Measurements from ENCODE around the gene LEUTX. TPM values are rescaled to one million over a fixed set of nuclear protein-coding genes. Genes with fewer than 3 reads are reported as not detected.

LEUTX gene
- total and polyA plus RNA-seq, 5 donors, result not detected

- Histone ChIP-seq H3K9me3 (ENCODE audit: control insufficient read depth, low read length) (no peaks in the 10 kb centered on the region), H3K4me1 (ENCODE audit: control insufficient read depth, insufficient read depth, low read length) (peaks cover 2% of the 10 kb centered on the region), H3K4me3 (ENCODE audit: low read length) (peak overlapping the region; percentile 76), H3K27me3 (ENCODE audit: control insufficient read depth, insufficient read depth) (no peaks in the 10 kb centered on the region), H3K27ac (ENCODE audit: low read length) (peak overlapping the region; percentile 94)
- WGBS, result 6% methylated on average over 47 of the region's 47 CpGs
- ATAC-seq (peak; percentile 95 to 96), DNase-seq (peak; percentile 86 to 94 (median 91))
- intact Hi-C loops (cut with DNase I), result no loop called here
These were observed 45.8 kb downstream of the LEUTX start for GRCh38 chr19:39824143-39825092.

GRCh38 chr19:39825093-39825463 lies 46.4 kb downstream of the LEUTX start:
- Histone ChIP-seq H3K4me3 (ENCODE audit: low read length) (no peak overlapping the region), H3K27ac (ENCODE audit: low read length) (peak overlapping the region; percentile 7), H3K9me3 (ENCODE audit: control insufficient read depth, low read length) (no peaks in the 10 kb centered on the region), H3K27me3 (ENCODE audit: control insufficient read depth, insufficient read depth) (no peaks in the 10 kb centered on the region), H3K4me1 (ENCODE audit: control insufficient read depth, insufficient read depth, low read length) (peaks cover 2% of the 10 kb centered on the region)
- ATAC-seq (peak in 1 of 2 donors; percentile 1), DNase-seq (peak in 1 of 3 donors; percentile 57)
- intact Hi-C loops (cut with DNase I), result no loop called here
- 79% methylated on average over 11 of the region's 11 CpGs for WGBS

GRCh38 chr19:39825531-39826076 lies 47.0 kb downstream of the LEUTX start:
- Histone ChIP-seq H3K4me3 (ENCODE audit: low read length) (no peak overlapping the region), H3K27ac (ENCODE audit: low read length) (no peak overlapping the region), H3K27me3 (ENCODE audit: control insufficient read depth, insufficient read depth) (no peaks in the 10 kb centered on the region), H3K4me1 (ENCODE audit: control insufficient read depth, insufficient read depth, low read length) (peaks cover 2% of the 10 kb centered on the region), H3K9me3 (ENCODE audit: control insufficient read depth, low read length) (no peaks in the 10 kb centered on the region)
- intact Hi-C loops (cut with DNase I), result no loop called here
- WGBS, result 84% methylated on average over 17 of the region's 17 CpGs
- DNase-seq (peak in 1 of 3 donors; percentile 71), ATAC-seq (peak in 1 of 2 donors; percentile 3)

GRCh38 chr19:39826311-39826945 lies 47.8 kb downstream of the LEUTX start:
- peaks cover 2% of the 10 kb centered on the region for H3K4me1 ChIP-seq (ENCODE audit: control insufficient read depth, insufficient read depth, low read length)
- H3K4me3 ChIP-seq (ENCODE audit: low read length), result no peak overlapping the region
- no peak for ATAC-seq
- no peaks in the 10 kb centered on the region for H3K9me3 ChIP-seq (ENCODE audit: control insufficient read depth, low read length)
- DNase-seq, result no peak
- no peaks in the 10 kb centered on the region for H3K27me3 ChIP-seq (ENCODE audit: control insufficient read depth, insufficient read depth)
- no peak overlapping the region for H3K27ac ChIP-seq (ENCODE audit: low read length)
- intact Hi-C loops (cut with DNase I), result no loop called here
- 89% methylated on average over 35 of the region's 35 CpGs for WGBS

- no peaks in the 10 kb centered on the region for H3K27me3 ChIP-seq (ENCODE audit: control insufficient read depth, insufficient read depth)
- peaks cover 2% of the 10 kb centered on the region for H3K4me1 ChIP-seq (ENCODE audit: control insufficient read depth, insufficient read depth, low read length)
- intact Hi-C loops (cut with DNase I), result no loop called here
- H3K27ac ChIP-seq (ENCODE audit: low read length), result no peak overlapping the region
- DNase-seq, result no peak
- H3K9me3 ChIP-seq (ENCODE audit: control insufficient read depth, low read length), result no peaks in the 10 kb centered on the region
- H3K4me3 ChIP-seq (ENCODE audit: low read length), result no peak overlapping the region
- 91% methylated on average over 13 of the region's 13 CpGs for WGBS
- ATAC-seq, result no peak
These were observed 48.6 kb downstream of the LEUTX start for GRCh38 chr19:39827216-39827615.

GRCh38 chr19:39828015-39828653 lies 49.5 kb downstream of the LEUTX start:
- ATAC-seq (no peak), DNase-seq (peak in 1 of 3 donors; percentile 59)
- Histone ChIP-seq H3K27me3 (ENCODE audit: control insufficient read depth, insufficient read depth) (no peaks in the 10 kb centered on the region), H3K4me3 (ENCODE audit: low read length) (no peak overlapping the region), H3K27ac (ENCODE audit: low read length) (no peak overlapping the region), H3K4me1 (ENCODE audit: control insufficient read depth, insufficient read depth, low read length) (peaks cover 5% of the 10 kb centered on the region), H3K9me3 (ENCODE audit: control insufficient read depth, low read length) (no peaks in the 10 kb centered on the region)
- intact Hi-C loops (cut with DNase I), result no loop called here
- WGBS, result 81% methylated on average over 26 of the region's 26 CpGs

- no peak for DNase-seq
- intact Hi-C loops (cut with DNase I), result no loop called here
- ATAC-seq, result no peak
- H3K9me3 ChIP-seq (ENCODE audit: control insufficient read depth, low read length), result no peaks in the 10 kb centered on the region
- H3K27ac ChIP-seq (ENCODE audit: low read length), result no peak overlapping the region
- peaks cover 4% of the 10 kb centered on the region for H3K4me1 ChIP-seq (ENCODE audit: control insufficient read depth, insufficient read depth, low read length)
- no peak overlapping the region for H3K4me3 ChIP-seq (ENCODE audit: low read length)
- no peaks in the 10 kb centered on the region for H3K27me3 ChIP-seq (ENCODE audit: control insufficient read depth, insufficient read depth)
- whole genome bisulfite sequencing, result 69% methylated on average over 5 of the region's 5 CpGs
These were observed 50.0 kb downstream of the LEUTX start for GRCh38 chr19:39828654-39829032.

GRCh38 chr19:39829702-39830275 lies 51.1 kb downstream of the LEUTX start:
- H3K27ac ChIP-seq (ENCODE audit: low read length), result no peak overlapping the region
- WGBS, result 93% methylated on average over 10 of the region's 10 CpGs
- intact Hi-C loops (cut with DNase I), result no loop called here
- no peak for ATAC-seq
- no peaks in the 10 kb centered on the region for H3K27me3 ChIP-seq (ENCODE audit: control insufficient read depth, insufficient read depth)
- no peak for DNase-seq
- no peak overlapping the region for H3K4me3 ChIP-seq (ENCODE audit: low read length)
- H3K9me3 ChIP-seq (ENCODE audit: control insufficient read depth, low read length), result no peaks in the 10 kb centered on the region
- peaks cover 3% of the 10 kb centered on the region for H3K4me1 ChIP-seq (ENCODE audit: control insufficient read depth, insufficient read depth, low read length)

GRCh38 chr19:39830406-39830805 lies 51.8 kb downstream of the LEUTX start:
- Histone ChIP-seq H3K27me3 (ENCODE audit: control insufficient read depth, insufficient read depth) (no peaks in the 10 kb centered on the region), H3K9me3 (ENCODE audit: control insufficient read depth, low read length) (no peaks in the 10 kb centered on the region), H3K4me1 (ENCODE audit: control insufficient read depth, insufficient read depth, low read length) (peaks cover 3% of the 10 kb centered on the region), H3K4me3 (ENCODE audit: low read length) (no peak overlapping the region), H3K27ac (ENCODE audit: low read length) (no peak overlapping the region)
- 91% methylated on average over 18 of the region's 18 CpGs for WGBS
- intact Hi-C loops (cut with DNase I), result no loop called here
- ATAC-seq (no peak), DNase-seq (no peak)

GRCh38 chr19:39830847-39831246 lies 52.2 kb downstream of the LEUTX start:
- intact Hi-C loops (cut with DNase I), result no loop called here
- Histone ChIP-seq H3K27me3 (ENCODE audit: control insufficient read depth, insufficient read depth) (no peaks in the 10 kb centered on the region), H3K9me3 (ENCODE audit: control insufficient read depth, low read length) (no peaks in the 10 kb centered on the region), H3K4me3 (ENCODE audit: low read length) (no peak overlapping the region), H3K4me1 (ENCODE audit: control insufficient read depth, insufficient read depth, low read length) (peaks cover 3% of the 10 kb centered on the region), H3K27ac (ENCODE audit: low read length) (no peak overlapping the region)
- ATAC-seq, result no peak
- no peak for DNase-seq
